HL-60/S4 treated with phorbol 12-myristate 13-acetate at 8.2 ng/mL for 4 days and 3 days (cell line): ENCODE data around the gene TAF1C.
"Not testable (repeated sequence)": the region's sequence is repeated elsewhere in the genome, so short reads cannot be mapped to it uniquely, and the experiment has no call there.

Experiments used
- in situ Hi-C: fragments of 300-500 bp; cut with MboI; formaldehyde crosslinking; loops from 2 replicates; pipeline ENCODE4 v1.15.0; 2022; ENCODE audit warnings: low sequenced_read_pairs

Gene TAF1C

DNA sequence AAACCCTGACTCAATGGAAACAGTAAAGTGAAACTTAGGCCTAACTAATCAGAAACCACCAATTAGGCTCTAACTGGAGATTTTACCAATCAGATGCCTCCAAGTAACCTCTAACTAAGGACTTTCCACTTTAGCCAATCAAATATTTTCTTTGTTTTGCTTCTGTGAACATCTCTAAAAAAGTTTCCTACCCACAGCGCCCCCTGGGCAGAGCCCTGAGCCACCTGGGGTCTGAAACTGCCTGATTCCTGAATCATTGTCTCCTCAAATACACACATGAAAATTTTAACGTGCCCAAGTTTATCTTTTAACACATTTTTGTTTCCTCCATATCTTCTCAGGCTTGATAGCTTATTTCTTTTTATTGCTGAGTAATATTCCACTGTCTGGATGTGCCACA is 23.1 kb upstream of the TAF1C start:
- in situ Hi-C loops: no loop called here

GRCh38 chr16:84207879-84208278 is 21.0 kb upstream of the TAF1C start:
- in situ Hi-C loops: no loop called here

DNA sequence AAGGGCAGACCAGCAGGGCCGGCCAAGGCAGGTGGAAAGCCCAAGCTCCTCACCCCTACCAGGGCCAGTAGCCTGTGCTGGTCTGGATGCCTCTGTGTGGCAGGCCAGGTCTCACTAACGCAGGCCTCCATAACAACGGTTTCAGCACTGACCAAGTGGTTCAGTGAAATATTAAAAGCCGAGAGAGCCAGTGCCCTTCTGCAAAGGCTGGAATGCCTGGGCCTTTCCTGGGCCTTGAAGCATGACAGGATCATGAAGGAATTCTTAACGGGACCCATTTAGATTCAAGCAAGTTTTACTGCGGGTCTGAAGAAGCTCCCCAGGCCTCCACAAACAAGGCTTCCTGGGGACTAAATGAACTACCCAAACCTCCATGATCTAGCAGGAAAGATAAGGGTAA is 20.4 kb upstream of the TAF1C start:
- in situ Hi-C loops: no loop called here

GRCh38 chr16:84205976-84206691 is 19.3 kb upstream of the TAF1C start:
- in situ Hi-C loops: no loop called here

DNA sequence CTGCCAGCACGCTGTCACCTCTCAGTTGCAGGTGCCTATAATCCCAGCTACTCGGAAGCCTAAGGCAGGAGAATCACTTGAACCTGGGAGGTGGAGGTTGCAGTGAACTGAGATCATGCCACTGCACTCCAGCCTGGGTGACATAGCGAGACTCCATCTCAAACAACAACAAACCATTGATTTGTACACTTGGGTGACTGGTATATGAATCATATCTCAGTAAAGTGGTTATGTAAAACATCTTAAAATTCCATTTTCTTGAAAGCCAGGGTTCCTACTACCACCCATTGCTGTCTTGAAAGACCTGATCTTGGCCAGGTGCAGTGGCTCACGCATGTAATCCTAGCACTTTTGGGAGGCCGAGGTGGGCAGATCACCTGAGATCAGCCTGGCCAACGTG is 18.3 kb upstream of the TAF1C start:
- in situ Hi-C loops: not testable (repeated sequence)

DNA sequence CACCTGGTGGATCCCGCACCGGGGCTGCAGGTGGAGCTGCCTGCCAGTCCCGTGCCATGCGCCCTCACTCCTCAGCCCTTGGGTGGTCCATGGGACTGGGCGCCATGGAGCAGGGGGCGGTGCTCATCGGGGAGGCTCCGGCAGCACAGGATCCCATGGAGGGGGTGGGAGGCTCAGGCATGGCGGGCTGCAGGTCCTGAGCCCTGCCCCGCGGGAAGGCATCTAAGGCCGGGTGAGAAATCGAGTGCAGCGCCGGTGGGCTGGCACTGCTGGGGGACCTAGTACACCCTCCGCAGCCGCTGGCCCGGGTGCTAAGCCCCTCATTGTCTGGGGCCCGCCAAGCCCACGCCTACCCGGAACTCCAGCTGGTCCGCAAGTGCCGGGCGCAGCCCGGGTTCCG is 17.7 kb upstream of the TAF1C start:
- in situ Hi-C loops: not testable (repeated sequence)

- in situ Hi-C loops: no loop called here
These were observed 13.0 kb upstream of the TAF1C start for GRCh38 chr16:84199861-84200260.

DNA sequence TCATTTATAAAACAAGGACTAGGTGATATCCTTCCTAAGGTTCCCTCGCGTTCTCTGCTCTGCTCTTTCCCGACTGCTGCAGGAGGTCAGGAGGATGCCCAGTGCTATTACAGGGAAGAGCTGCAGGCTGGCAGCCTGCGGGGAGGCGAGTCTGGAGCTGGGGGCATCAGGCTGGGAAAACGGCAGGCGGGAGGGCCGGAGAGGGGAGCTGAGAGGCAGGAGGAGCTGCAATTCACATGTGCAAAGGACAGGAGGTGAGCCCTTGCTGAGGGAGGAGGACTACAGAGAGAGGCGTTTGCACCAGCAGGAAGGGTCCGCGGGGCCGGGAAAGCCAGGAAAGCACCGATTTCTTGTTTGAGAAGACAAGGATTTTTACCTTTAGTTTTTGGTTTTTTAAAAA is 12.2 kb upstream of the TAF1C start:
- in situ Hi-C loops: no loop called here

GRCh38 chr16:84198401-84198800 is 11.5 kb upstream of the TAF1C start:
- in situ Hi-C loops: no loop called here

GRCh38 chr16:84197466-84198128 is 10.7 kb upstream of the TAF1C start:
- in situ Hi-C loops: no loop called here

DNA sequence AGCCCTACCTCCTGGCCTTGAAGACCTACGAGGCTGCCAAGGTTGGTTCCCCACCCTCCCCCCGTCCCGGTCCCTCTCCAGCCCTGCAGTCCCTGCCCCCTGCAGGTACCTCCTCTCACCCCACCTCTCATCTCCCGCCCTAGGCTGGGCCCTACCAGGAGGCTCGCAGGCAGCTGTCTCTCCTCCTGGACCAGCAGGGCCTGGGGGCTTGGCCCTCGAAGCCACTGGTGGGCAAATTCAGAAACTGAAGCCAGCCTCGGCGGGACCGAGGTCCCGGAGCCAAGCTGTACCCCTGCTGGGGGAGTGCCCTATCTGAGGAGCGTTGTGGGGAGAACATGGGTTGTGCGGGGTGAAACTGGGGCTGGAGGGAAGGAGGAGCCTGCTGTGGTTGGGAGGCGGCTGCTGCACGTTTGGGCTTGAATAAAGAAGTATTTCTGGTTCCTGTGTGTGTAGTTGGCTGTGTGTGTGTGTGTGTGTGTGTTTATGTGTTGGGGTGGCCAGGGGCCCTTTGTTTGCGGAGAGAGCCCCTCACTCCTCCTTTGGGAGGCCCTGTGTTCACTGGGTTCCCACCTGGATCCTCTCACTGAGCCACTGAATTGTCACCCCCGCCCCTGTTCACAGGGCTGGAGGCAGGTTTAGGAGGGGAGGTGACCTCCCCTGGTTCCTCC is 10.0 kb upstream of the TAF1C start:
- in situ Hi-C loops: no loop called here

DNA sequence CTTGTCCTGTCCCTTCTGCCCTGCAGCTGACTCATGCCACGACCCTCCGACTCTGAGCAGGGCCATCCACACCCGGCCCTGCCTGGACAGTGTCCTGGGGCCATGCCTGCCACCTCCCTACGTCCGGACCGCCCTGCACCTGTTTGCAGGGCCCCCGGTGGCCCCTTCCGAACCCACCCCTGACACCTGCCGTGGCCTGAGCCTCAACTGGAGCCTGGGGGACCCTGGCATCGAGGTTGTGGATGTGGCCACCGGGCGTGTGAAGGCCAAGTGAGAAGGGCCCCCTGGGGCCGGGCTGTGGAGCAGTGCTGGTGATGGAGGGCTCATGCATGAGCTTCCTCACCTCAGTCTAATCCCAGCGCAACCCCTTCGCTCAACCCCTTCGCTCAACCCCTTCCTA is 9.2 kb upstream of the TAF1C start:
- in situ Hi-C loops: no loop called here

- in situ Hi-C loops: no loop called here
These were observed 8.6 kb upstream of the TAF1C start for GRCh38 chr16:84195201-84196093.

- in situ Hi-C loops: no loop called here
These were observed 7.8 kb upstream of the TAF1C start for GRCh38 chr16:84194470-84195200.

- in situ Hi-C loops: no loop called here
These were observed 7.2 kb upstream of the TAF1C start for GRCh38 chr16:84194018-84194417.

DNA sequence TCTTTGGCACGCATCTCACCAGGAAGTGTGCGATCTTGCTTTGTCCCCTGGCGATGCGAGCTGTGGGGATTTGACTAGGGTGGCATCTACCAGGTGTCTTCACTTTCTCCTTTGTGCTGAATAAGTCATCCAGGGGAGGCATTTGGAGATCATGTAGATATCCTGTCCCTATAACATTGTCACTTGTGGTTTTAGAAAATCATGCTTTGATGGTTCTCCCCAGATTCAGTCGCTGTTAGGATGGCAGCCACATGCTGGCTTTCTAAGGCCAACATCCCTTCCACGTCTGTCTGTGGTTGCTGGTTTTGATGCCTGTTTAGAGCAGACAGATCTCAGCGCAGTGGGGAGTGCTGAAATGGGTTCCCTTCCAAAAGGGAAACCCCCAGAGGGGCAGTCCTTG is 6.6 kb upstream of the TAF1C start:
- in situ Hi-C loops: no loop called here

GRCh38 chr16:84191466-84191865 is 4.6 kb upstream of the TAF1C start:
- in situ Hi-C loops: no loop called here

DNA sequence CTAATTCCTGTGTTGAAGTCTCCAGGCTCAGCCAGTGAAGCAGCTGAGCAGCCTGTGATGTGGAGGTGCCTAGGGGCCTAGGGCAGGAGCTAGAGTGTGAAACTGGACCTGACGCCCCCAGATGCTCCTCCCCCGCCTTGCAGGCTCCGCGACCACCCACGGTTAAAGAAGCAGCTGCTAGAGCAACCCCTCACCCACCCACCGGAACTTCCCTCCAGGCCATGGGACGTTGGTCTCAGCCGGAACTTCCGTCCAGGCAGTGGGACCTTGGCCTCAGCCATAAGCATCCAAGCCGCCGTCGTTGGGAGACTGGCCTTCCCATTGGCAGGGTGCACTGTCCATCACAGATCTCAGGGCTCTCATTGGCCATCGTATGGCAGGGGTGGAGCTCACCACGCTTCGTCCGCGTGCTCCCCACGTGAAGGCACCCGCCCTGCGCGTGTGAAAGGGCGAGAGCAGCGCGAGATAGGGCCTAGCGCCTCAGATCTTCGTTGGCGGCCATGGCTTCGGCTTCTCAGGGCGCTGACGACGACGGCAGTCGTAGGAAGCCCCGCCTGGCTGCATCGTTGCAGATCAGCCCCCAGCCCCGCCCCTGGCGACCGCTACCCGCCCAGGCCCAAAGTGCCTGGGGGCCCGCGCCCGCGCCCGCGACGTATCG is 4.0 kb upstream of the TAF1C start, which contains the start of gene ADAD2:
ADAD2 (plus strand) TSS at position 427 of the 658 bp plus-strand sequence; CDS start at position 501, 74 bp downstream.
- in situ Hi-C loops: no loop called here

DNA sequence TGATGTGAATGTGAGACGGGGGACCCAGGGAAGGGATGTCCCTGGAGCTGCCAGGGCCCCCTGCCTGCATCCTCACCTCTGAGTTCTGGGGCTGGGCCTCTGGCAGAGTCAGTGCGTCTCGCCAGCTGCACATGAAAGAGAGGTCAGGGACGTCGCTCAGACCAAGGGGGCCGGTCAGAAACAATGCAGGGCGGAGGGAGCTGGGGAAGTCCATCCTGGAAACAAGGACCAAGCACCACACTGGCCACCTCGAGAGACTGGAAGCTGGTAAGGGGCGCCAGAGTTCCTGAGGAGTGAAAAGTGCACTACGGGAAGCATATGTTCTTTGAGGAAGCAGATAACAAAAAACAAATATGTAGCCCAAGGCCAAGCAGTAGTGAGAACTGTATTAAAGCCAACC is 2.1 kb downstream of the TAF1C start:
- in situ Hi-C loops: no loop called here
